NCI-H187 treated with DMSO at 0.1 percent for 48 hours (cell line): ENCODE results near the gene NUP210.

Experiments used
- DNase-seq: peaks from one replicate; lab custom pipeline; 2025; lab: John Stamatoyannopoulos, UW

NUP210 gene

DNA sequence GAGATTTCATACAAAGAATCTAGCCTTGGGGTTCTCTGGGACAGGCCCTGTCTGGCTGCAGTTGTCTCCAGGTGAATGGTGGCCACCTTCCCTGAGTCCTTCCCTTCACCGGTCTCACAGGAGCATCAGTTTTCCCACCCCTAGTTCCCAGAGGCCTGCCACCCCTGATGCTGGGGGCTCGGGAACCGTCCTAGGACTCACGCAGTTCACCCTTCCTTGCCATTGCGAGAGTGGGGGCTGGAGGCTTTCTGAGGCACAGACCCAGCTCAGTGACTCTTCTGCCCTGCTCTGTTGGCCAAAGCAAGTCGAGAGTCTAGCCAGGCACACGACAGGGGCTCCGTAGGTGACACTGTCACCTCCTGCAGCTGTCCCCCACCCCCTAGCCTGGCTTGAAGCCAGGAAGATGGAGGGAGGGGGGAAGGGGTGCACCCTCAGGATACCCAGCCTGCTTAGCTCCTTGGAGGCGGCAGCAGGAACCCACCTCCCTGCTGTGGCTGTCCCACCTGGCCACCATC, 130.3 kb downstream of the NUP210 start:
- DNase-seq = no peak

DNA sequence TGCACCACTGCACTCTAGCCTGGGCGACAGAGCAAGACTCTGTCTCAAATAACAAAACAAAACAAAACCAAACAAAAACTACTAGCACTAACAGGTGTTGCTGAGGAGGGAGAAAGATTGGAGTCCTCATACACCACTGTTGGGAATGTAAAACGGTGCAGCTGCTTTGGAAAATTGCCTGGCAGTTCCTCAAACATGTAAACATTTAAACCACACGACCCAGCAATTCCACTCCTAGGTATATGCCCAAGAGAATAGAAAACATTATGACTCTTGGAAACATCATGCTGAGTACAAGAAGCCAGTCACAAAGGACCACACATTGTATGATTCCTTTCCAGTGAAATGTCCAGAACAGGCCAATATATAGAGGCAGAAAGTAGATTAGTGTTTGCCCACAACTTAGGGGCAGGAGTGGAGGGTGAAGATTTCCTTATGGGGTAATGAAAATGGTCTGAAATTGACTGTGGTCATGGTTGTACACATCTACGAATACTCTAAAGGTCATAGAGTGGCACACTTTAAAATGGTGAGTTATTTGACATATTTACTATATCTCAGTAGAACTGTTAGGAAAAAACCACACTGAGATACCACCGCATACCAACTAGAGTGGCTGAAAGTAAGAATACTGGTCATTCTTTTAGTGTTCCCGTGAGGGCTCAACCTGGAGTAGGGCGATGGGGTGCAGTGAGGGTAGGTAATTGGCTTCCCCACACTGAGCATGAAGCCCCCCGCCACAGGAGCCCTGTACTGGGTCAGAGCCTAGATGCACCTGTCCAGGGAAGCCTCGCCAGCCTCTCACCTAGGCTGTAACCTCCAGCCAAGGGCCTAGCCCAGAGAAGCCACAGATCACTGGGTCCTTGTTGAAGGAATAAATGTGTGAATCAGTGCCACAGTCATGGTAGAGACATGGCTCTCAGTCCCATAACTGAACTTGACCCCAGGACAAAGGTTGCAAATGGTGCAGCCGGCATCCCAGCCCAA, 131.1 kb downstream of the NUP210 start:
- DNase-seq = no peak

DNA sequence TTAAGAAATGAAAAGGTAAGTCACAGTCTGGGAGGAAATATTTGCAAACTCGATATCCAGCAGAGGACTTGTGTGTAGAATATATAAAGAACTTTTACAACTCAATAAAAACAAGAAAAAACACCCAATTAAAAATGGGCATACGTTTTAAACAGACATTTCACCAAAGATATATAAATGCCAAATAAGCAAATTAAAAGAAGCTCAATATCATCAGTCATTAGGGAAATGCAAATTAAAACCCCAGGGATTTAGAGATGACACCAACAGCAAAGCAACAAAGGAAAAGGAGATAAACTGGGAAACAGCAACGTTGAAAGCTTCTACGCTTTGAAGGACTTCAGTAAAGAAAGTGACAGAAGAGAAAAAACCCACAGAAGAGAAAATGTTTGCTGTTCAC, 132.3 kb downstream of the NUP210 start:
- no peak for DNase-seq

DNA sequence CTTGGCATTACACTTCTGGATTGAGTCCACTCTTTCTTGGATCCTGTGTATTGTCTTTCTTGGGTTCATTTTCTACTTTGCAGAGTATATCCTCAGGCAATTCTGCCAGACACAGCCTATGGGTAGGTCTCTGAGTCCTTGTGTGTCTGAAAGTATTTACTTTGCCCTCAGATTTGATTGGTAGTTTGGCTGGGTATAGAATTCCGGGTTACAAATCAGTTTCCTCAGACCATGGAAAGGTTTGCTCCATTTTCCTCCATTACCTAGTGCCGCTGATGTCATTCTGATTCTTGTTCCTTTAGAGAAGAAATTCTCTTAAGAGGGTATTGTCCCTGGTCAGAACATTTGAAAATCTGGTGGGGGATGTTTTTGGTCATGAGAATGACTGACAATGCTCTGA, 133.2 kb downstream of the NUP210 start:
- no peak for DNase-seq

DNA sequence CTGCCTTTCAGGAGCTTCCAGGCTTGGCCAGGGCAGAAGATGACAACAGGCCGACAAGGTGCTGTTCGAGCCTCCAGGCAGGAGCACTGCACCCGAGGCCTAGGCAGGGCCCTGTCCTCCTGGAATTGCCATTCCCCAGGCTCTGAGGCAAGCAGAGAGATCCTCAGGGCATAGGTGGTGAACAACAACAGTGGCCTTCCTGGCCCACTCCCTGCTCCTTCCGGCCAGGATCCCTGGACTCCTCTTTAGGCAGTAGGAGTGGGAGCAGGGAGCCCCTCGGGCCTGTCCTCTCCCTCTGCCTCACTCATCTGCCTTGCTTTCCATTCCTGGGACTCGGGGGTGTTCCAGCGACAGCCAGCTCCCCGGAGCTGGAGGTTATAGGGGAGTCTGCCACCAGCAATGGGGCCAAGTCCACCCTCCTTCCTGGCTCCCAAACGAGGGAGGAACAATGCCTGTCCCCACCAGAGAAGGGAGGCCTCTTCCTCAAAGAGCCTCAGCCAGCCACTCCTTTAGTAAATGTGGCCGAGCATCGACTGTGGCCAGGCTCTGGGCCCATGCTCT, 135.0 kb downstream of the NUP210 start:
- no peak for DNase-seq

DNA sequence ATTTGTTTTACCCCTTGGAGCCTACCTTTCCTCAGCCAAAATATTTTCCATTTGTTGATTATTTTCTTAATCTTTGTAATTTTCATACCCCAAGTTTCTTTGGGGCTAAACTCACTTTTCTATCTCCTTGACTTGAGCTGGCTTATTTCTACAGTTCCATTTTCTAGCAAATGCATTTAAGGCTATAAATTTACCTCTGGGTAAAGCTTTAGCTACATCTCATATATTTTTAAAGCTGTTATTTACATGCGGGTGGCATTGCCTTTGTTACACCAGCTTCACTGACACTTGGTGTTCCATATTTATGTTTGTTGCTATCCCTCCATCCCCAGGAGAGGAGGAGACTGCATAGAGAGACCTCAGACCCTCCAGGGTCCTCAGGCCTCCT, 136.3 kb downstream of the NUP210 start:
- DNase-seq = no peak

DNA sequence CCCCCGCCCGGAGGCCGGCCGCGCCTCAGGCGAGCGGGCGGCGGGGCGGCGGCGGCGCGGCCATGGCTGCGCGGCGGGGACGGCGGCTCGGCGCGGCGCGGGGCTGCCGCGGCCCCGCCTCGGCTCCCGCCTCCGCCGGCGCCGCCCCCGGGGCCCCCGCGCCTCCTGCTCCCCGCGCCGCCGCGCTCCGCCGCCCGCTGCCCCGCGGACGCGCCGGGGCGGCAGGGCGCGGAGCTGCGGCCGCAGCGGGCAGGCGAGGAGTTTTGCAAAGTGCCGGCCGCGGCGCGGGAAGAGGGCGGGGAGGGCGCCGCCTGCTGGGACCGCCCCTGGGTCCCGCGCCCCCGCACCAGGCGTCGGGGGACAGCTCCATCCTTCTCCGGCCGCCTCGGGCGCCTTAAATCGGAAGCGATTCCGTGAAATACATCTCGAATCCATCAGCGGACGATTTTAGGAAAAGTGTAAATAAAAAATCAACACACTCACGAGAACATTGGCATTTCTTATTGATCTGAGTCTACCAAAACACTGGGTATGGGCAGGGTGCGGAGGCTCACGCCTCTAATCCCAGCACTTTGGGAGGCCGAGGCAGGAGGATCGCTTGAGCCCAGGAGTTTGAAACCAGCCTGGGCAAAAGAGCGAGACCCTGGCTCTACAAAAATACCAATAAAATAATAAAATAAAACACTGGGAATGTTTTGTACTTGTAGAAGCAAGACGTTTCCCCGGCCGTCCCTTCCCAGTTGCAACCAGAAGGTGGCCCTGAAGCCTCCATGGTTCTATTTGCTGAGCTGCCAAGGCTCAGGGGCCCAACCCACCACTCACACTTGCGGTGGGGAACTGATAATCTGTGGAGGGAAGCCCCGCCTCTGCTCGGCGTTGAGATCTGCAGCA, 136.9 kb downstream of the NUP210 start:
- DNase-seq = no peak

DNA sequence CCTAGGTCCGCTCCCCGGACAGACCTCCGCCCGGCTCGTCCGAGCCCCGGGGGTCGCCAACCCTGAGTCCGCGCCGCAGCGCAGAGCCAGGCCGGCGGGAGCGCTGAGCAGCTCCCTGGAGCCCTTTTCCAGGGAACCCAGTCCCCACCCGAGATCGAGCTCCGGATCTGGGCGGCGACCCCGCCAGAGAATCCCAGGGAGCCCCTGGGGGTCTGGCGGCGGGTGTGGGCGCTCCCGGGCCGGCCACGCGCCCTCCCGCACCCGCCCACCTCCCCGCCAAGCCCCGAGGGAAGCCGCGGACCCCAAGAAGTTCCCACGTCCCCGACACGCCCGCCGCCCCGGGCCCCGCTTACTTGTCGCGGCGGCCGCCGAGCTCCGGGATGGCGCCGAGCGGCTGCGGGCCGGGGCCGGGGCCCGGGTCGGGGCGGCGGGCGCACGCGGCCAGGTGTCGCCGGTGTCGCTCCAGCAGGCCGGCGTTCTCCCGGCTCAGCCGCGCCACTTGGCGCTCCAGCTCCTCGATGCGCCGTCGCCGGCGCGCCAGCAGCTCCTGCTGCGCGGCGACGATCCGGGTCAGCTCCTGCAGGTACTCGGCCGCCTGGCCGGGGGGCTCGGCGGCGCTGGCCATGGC, 137.7 kb downstream of the NUP210 start:
- DNase-seq = no peak

DNA sequence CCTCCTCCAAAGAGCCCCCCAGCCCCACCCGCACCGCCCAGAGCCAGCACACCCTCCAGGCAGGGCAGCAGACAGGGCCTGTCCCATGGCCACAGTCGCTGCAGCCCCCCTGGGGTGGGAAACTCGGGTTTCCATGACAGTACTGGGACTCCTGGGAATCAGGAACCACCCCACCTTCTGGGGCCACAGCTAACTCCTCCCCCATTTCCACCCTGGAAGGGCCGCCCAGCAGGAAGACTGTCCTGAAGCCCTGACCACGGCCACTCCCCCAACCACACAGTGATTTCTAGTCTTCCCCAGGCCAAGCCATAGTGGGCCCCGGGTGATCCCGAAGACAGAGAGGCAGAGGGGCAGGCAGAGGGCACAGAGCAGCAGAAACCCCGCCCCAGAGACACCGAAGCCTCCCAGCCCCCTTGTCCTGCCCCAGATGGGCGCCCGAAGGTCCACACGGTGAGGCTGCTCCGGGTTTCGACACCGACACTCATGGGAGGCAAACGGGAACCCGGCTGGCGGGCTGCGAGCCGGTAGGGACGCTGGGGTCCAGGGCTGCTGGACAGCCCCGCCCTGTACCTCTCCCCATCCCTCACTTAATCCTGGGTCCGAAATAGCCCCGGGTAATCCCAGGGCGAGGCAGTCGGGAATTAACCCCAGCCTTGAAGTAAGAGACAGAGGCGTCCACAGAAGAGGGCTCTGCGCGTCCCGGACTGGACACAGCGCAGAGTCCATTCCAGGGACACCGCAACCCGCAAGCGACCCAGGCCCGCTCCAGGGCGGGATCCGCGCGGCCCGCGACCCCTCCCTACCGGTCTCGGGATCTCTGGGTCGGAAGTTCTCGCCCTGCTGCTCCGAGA, 138.4 kb downstream of the NUP210 start:
- DNase-seq = no peak

DNA sequence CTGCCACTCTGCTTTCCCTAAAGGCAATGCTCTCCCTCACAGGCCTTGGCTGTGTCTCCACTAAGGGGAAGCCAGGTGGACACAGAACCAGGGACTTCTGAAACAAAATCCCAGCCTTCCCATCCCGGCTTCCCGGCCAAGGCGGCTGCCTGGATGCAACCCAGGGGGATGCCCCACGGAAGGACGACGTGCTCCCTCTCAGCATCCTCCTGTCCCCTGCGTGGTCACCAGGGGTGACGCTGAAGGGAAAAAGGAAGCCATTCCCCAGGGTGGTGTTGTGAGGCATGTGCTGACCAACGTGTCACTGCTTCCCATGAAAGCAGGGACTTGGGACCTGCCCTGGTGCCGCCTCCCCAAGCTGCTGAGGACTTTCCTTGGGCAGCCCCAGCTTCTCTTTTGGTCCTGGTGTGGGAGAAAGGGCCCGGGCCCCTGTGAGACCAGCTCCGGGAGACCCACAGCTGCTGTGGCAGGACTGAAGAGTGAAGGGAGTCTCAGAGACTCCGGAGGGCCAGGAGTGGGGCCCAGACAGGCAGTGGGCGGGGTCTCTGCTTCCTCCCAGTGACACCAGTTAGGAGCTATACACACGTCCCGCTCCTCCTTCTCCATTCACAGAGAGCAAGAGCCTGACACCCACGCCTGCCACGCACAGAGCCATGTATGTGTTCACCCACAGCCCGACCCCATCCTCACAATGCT, 139.2 kb downstream of the NUP210 start:
- no peak for DNase-seq

DNA sequence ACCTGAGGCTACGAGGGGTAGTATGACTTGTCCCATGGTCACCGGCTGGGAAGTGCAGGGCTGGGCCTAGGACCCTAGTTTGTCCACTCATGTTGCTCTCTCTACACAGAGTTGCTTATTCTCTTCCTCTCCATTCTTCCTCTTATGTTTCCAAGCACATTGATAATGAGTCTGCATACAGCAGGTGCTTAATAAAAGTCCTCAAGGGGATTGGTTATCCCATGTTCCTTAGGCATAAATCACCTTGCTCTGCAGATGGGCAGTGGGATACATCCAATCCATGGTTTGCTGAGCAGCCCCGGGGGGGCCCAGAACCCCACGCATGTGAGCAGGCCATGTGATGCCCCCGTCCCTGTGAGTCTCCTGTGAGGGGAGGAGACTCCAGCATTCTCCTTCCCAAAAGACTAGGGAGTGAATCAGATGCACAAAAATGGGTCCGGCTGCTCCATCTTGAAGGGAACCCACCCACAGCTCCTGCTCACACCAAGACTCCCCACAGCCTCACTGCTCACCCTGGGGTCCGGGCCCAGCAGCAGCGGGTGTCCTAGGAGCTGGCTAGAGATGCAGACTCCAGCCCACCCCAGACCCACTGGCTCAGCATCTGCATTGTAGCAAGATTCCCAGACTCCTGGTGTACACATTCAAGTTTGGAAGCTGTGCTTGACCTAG, 139.9 kb downstream of the NUP210 start:
- DNase-seq = no peak

DNA sequence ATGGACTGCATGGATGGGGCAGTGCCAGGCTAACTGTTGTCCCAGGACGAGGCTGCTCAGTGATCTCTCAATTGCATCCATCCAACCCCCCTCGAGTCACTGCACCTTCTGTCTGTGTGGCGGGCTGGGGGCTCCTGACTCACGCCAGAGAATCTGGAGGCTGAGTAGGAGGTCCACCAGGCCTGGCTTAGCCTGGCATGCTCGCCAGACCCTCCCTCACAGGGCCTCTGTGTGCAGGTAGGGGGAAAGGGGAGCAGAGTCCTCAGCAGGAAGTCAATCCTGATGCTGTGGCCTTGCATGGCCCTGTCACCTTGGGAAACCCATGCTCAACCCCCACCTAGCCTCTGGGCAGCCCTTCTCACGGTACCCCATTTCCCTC, 140.6 kb downstream of the NUP210 start:
- DNase-seq = no peak

DNA sequence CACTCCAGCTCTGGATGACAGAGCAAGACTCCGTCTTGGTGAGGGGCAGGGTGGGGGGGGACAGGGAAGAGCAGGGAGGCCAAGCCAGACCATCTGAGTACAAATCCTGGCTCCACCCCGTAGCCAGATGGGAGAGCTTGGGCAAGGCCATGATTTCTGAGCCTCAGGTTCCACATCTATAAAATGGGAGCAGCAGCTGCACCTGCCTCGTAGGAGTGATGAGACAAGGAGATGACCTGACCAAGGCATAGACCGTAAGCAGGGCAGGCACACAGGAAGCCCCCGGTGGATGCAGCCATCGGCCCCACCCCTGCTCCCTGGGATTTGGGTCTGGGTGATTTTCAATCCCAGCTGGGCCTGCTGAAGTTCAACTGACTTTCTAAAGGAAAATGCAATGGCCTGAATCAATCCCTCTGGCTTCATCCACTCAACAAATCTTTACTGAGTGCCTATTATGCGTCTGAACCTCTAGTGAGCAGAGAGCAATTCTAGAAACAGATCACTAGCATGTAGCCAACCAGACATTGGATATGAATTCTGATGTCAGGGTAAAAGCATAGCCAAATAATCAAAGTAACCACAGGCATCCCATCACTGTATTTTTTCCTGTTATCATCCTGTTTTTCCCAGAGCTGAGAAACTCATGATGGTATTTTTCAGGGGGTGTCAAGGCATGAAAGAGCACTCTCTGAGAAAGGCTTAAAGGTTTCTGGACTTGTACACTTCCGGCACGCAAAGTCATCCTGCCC, 141.2 kb downstream of the NUP210 start:
- DNase-seq = no peak

DNA sequence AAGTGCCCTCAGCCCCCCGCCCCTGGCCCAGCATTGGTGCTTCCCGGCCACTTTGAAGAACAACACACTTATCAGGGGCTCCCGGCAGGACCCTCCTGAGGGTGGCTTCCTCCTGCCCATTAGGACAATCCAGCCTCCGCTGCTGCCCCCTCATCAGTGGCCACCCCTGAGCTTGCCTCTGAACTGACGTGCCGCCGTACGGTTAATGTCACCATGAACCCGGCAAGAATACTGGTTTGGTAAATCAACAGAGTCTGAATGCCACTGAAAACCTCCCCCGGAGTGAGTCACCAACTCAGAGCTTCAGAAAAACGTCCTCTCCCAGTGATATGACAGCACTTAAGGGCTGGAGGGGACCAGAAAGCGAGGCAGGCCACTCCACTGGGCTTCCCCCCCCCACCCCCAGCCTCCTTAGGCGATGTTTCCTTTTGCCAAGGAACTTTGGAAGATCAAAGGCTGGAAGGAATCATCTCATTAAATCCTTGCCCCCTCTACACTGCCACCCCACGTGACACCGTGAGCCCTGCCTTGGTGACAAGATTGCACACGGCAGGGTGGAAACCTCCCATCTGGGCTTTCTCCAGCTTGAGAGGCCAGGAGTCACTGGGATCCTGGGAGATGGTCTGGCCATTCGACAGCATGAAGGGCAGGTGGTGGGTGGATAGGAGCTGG, 142.1 kb downstream of the NUP210 start:
- no peak for DNase-seq

DNA sequence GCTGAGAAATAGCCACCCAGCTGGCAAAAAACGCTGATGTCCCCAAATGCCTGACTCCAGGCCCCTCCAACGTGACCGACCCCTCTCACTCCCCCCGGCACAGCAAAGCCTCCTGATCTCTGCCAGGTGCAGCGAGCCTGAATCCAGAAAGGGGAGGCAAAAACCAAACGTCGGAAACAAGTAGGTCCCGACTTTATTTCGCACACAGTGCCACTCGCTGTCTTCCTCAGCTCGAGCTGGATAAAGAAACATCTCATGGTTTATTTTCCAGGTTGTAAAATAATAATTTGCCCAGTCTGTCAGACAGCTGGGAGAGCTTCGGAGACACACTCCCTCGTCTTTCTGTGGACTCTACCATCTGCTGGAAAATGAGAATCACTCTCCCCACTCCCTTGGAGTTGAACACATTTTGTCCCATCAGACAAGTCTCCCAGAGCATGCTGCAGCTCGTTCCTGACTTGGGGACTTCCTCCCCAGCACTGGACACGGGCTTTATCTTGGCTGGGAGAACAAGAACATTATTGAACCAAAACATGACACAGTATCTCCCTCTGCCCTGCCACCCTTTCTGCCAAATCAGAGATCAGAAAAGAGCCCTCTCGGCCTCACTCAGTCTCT, 142.8 kb downstream of the NUP210 start:
- no peak for DNase-seq

DNA sequence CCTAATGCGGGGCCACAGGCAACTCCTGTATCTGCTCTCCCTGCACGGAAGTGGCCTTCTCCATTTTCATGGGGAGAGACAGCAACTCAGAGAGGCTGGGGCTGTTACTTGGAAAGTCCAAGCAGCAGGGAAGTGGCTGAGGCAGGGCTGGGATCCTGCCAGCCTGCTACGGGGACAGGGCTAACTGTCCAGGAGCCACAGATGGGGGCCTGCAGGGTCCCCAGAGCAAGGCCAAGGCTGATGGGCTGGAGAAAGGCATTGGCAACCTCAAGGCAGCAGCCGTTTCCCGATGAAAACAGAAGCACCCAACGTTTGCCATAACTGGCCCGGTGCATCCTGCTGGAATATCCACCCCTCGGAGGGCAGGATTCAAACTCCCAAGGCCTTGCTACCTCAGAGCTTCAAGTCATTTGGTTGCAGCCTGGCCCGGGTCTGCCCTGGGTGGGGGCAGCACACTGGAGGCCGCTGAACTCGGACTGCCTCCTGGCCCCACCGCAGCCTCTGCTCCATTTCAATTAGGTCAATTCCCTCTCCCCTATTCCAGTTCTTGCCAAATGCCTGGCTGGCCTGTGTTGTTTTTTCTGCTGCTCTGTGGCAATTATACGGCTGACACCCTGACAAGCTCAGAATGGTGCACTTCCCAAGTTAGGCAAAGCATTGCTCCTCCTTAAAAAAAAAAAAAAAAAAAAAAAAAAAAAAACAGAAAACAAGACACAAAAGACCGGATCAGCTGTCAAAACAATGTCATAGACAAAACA, 143.5 kb downstream of the NUP210 start:
- no peak for DNase-seq

DNA sequence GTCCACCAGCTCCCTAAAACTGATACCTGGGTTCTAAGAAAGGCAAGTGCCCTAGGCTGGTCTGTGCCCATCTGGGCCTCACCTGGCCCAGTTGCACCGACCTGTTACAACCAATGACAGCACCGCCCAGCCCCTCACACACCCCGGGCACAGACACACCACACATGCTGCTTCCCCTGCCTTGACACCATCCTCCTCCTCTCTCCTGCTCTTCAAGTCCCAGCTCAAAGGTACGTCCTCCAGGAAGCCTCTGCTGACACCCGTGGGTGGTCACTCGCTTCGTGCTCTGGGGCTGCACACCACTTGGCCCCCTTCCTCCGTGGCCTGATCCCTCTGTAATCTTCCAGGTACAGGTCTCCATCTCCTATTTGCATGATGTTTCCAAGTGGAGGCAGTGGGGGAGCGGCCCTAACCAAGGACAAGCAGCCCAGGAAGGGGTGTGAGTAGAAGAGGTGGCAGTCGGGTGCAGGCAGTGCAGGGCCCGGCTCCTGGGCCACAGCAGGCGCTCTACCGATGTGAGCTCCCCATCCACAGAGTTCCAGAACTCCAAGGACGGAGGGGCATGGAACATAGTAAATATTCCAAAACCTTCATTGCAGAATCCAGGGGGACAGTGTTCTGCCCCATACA, 144.6 kb downstream of the NUP210 start:
- no peak for DNase-seq
